CD4-positive, alpha-beta memory T cell (primary cell): ENCODE measurements around the gene ITGA1. TPM values are rescaled to one million over a fixed set of nuclear protein-coding genes. Genes with fewer than 3 reads are reported as not detected.

Experiments used
- CTCF ChIA-PET: fragments of 350-600 bp; sonication (Branson Sonifier 250); formaldehyde crosslinking; loops from one replicate; lab custom pipeline; 2021; ENCODE audit warnings: inconsistent platforms; ENCODE audit not compliant: partially characterized antibody; lab: Charles Lee
- POLR2A ChIA-PET: fragments of 350-600 bp; sonication (Branson Sonifier 250); formaldehyde crosslinking; loops from one replicate; lab custom pipeline; 2021; ENCODE audit not compliant: partially characterized antibody; lab: Charles Lee
- DNase-seq, 5 donors: peaks; one replicate each; pipeline versions ENCODE4 v3.0.0 to v3.0.0-alpha.2; 2020 to 2022; ENCODE audit warnings: mixed read lengths in 1 of 5
- H3K27ac ChIP-seq: one replicate; pipeline ENCODE4 v1.7.0; 2013; ENCODE audit warnings: low read depth, low read length
- H3K27me3 ChIP-seq: 2 replicates; pipeline ENCODE4 v1.7.0; 2013; ENCODE audit warnings: mild to moderate bottlenecking, low read length, moderate library complexity; ENCODE audit not compliant: insufficient read depth
- H3K36me3 ChIP-seq: 2 replicates; pipeline ENCODE4 v1.7.0; 2013; ENCODE audit warnings: mild to moderate bottlenecking, low read length, moderate library complexity; ENCODE audit not compliant: insufficient read depth
- H3K4me1 ChIP-seq: 2 replicates; pipeline ENCODE4 v1.7.0; 2013; ENCODE audit warnings: mild to moderate bottlenecking, low read length, moderate library complexity; ENCODE audit not compliant: insufficient read depth
- H3K4me3 ChIP-seq, 2 donors: one replicate each; pipeline ENCODE4 v1.7.0; 2013; ENCODE audit warnings: low read length in 2 of 2, mild to moderate bottlenecking in 1 of 2
- H3K9me3 ChIP-seq, 2 donors: one replicate each; pipeline ENCODE4 v1.7.0; 2013; ENCODE audit warnings: low read length in 2 of 2, control low read depth in 1 of 2; ENCODE audit not compliant: control insufficient read depth in 1 of 2
- H3K27ac Mint-ChIP-seq, 7 donors: one replicate each; pipeline ENCODE4 v1.8.0; 2020 to 2021; ENCODE audit warnings: mixed read lengths in 7 of 7, mild to moderate bottlenecking in 6 of 7, inconsistent platforms in 3 of 7, moderate library complexity in 3 of 7
- H3K27me3 Mint-ChIP-seq, 2 donors: one replicate each; pipeline ENCODE4 v1.8.0; 2020 to 2021; ENCODE audit warnings: mixed read lengths in 2 of 2
- H3K36me3 Mint-ChIP-seq, 2 donors: one replicate each; pipeline ENCODE4 v1.8.0; 2020 to 2021; ENCODE audit warnings: mixed read lengths in 2 of 2, inconsistent platforms in 1 of 2, mild to moderate bottlenecking in 1 of 2
- H3K4me1 Mint-ChIP-seq, 4 donors: one replicate each; pipeline ENCODE4 v1.8.0; 2020 to 2021; ENCODE audit warnings: mixed read lengths in 4 of 4, mild to moderate bottlenecking in 1 of 4
- H3K4me3 Mint-ChIP-seq, 8 donors: one replicate each; pipeline ENCODE4 v1.8.0; 2020 to 2021; ENCODE audit warnings: mixed read lengths in 8 of 8, mild to moderate bottlenecking in 7 of 8, moderate library complexity in 6 of 8, inconsistent platforms in 3 of 8
- H3K9me3 Mint-ChIP-seq, 8 donors: one replicate each; pipeline ENCODE4 v1.8.0; 2020 to 2021; ENCODE audit warnings: mixed read lengths in 8 of 8, mild to moderate bottlenecking in 5 of 8, inconsistent platforms in 3 of 8, moderate library complexity in 1 of 8
- intact Hi-C: fragments of 100-400 bp; cut with micrococcal nuclease; formaldehyde crosslinking; loops from one replicate; pipeline ENCODE4 v1.15.1; 2023
- polyA plus RNA-seq, 2 donors: library from polyadenylated mRNA; unstranded; fragments of 300-500 nt; fragmentation: Illumina TruSeq; gene quantifications; one replicate each; pipeline ENCODE4 v1.2.3, GENCODE V29; 2021
- total RNA-seq, 2 experiments: library from RNA; stranded (reverse); gene quantifications; one replicate each; pipeline ENCODE4 v1.2.3, GENCODE V29; 2021

Gene ITGA1
- total and polyA plus RNA-seq, 4 experiments from 2014 or later, result 1.9 to 5.8 (median 4.8) TPM

- Histone ChIP-seq H3K4me3 (no peak overlapping the region), H3K4me1 (peaks cover 5% of the 10 kb centered on the region), H3K27ac (no peak overlapping the region), H3K36me3 (no peaks in the 10 kb centered on the region), H3K9me3 (no peaks in the 10 kb centered on the region), H3K27me3 (no peaks in the 10 kb centered on the region)
- H3K27me3 Mint-ChIP-seq, result no peaks in the 10 kb centered on the region
- peak; percentile 41 to 72 (median 67) for DNase-seq
- peak overlapping the region in 7 of 8 donors; percentile 58 to 77 (median 74) for H3K4me3 Mint-ChIP-seq
- H3K36me3 Mint-ChIP-seq, result no peaks in the 10 kb centered on the region
- intact Hi-C loops, result loop anchor here (1.0 to 10.0 kb wide), 6 partner anchors 113 to 1951 kb away; partner anchors contain the start of genes ITGA1 and PELO
- POLR2A ChIA-PET, result interaction anchor here (1.5 kb wide), 1 partner anchor 189 kb away, joined by 4 read pairs; no protein-coding TSS in a partner anchor
- no peaks in the 10 kb centered on the region for H3K9me3 Mint-ChIP-seq
- CTCF ChIA-PET, result interaction anchor here (0.6 to 3.5 kb wide), 37 partner anchors 9 to 260 kb away, joined by 3 to 93 read pairs (median 4); partner anchors contain the start of genes ITGA1 and PELO
- H3K4me1 Mint-ChIP-seq, result peaks cover 0 to 9% (median 2%) of the 10 kb centered on the region in 4 donors
- peak overlapping the region in 1 of 7 donors; percentile 39 for H3K27ac Mint-ChIP-seq
Observed at GRCh38 chr5:52915176-52915875, 127.6 kb downstream of the ITGA1 start.

DNA sequence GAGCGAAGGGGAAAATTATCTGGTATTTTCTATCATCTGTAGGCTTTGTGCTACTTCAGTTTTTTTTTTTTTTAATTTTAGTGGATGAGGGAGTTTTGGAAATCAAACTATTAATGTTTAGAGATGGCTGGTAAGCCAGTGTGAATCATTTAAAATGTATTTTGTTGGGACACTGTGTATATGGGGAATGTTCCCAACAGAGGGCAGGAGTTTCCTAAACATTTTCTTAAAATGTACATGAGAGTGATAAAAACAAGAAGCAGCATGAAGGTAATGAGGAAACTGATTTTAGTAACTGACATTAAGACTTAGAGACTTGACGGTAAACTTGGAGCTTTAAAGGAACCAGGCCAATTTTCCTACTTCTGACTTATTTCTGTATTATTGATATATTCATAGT is 133.2 kb downstream of the ITGA1 start:
- Histone ChIP-seq H3K27ac (no peak overlapping the region), H3K4me3 (no peak overlapping the region), H3K9me3 (no peaks in the 10 kb centered on the region), H3K27me3 (no peaks in the 10 kb centered on the region), H3K4me1 (no peaks in the 10 kb centered on the region), H3K36me3 (no peaks in the 10 kb centered on the region)
- ChIA-PET POLR2A (no interaction called here), CTCF (interaction anchor here (0.8 to 1.6 kb wide), 3 partner anchors 230 to 265 kb away, joined by 3 to 4 read pairs (median 4); no protein-coding TSS in a partner anchor)
- no peaks in the 10 kb centered on the region for H3K9me3 Mint-ChIP-seq
- H3K27me3 Mint-ChIP-seq, result peaks cover 2 to 4% of the 10 kb centered on the region in 2 donors
- DNase-seq, result no peak
- H3K27ac Mint-ChIP-seq, result no peak overlapping the region
- intact Hi-C loops, result no loop called here
- peaks cover 0 to 2% (median 0%) of the 10 kb centered on the region in 4 donors for H3K4me1 Mint-ChIP-seq
- H3K36me3 Mint-ChIP-seq, result peaks cover 0 to 4% of the 10 kb centered on the region in 2 donors
- no peak overlapping the region for H3K4me3 Mint-ChIP-seq

GRCh38 chr5:52922384-52922783 is 134.7 kb downstream of the ITGA1 start:
- H3K4me3 ChIP-seq, result no peak overlapping the region
- no peaks in the 10 kb centered on the region for H3K9me3 ChIP-seq
- Mint-ChIP-seq H3K4me3 (no peak overlapping the region), H3K27ac (no peak overlapping the region), H3K27me3 (peaks cover 2 to 4% of the 10 kb centered on the region in 2 donors), H3K4me1 (peaks cover 0 to 2% (median 0%) of the 10 kb centered on the region in 4 donors), H3K36me3 (peaks cover 0 to 9% of the 10 kb centered on the region in 2 donors), H3K9me3 (no peaks in the 10 kb centered on the region)
- no peak overlapping the region for H3K27ac ChIP-seq
- no peak for DNase-seq
- no peaks in the 10 kb centered on the region for H3K27me3 ChIP-seq
- no peaks in the 10 kb centered on the region for H3K36me3 ChIP-seq
- H3K4me1 ChIP-seq, result no peaks in the 10 kb centered on the region
- ChIA-PET CTCF (interaction anchor here (1.2 to 1.6 kb wide), 2 partner anchors 258 to 267 kb away, joined by 3 to 4 read pairs; no protein-coding TSS in a partner anchor), POLR2A (no interaction called here)
- intact Hi-C loops, result no loop called here

DNA sequence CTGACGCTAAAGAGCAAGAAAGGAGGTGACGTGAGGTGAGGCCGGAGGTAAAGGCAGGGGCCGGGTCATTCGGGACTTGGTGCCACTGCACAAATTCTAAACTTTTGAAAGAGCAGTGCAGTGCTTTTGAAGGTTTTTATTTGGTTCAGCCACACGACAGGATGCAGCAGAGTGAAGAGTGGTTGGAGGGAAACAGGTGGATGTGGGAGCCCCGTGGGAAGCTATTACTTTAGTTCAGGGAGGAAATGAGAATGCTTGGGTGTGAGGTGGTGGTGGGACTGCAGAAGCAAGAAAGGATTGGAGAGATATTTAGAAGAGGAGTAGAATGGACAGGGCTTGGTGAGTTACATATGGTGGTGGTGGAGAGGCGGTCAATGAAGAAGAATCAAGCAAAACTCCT is 136.7 kb downstream of the ITGA1 start:
- POLR2A ChIA-PET, result no interaction called here
- Histone ChIP-seq H3K27me3 (no peaks in the 10 kb centered on the region), H3K4me3 (no peak overlapping the region), H3K9me3 (no peaks in the 10 kb centered on the region), H3K4me1 (no peaks in the 10 kb centered on the region), H3K27ac (no peak overlapping the region), H3K36me3 (no peaks in the 10 kb centered on the region)
- CTCF ChIA-PET, result interaction anchor here (1.0 to 1.6 kb wide), 2 partner anchors 9 to 10 kb away, joined by 3 to 6 read pairs; no protein-coding TSS in a partner anchor
- peaks cover 2 to 4% of the 10 kb centered on the region in 2 donors for H3K27me3 Mint-ChIP-seq
- H3K36me3 Mint-ChIP-seq, result peaks cover 0 to 11% of the 10 kb centered on the region in 2 donors
- peak overlapping the region in 1 of 7 donors; percentile 52 for H3K27ac Mint-ChIP-seq
- no peak for DNase-seq
- peaks cover 0 to 2% (median 0%) of the 10 kb centered on the region in 4 donors for H3K4me1 Mint-ChIP-seq
- no peak overlapping the region for H3K4me3 Mint-ChIP-seq
- no peaks in the 10 kb centered on the region for H3K9me3 Mint-ChIP-seq
- intact Hi-C loops, result no loop called here

GRCh38 chr5:52925001-52925400 is 137.3 kb downstream of the ITGA1 start:
- H3K4me1 Mint-ChIP-seq, result peaks cover 0 to 2% (median 0%) of the 10 kb centered on the region in 4 donors
- POLR2A ChIA-PET, result no interaction called here
- no peak for DNase-seq
- H3K36me3 Mint-ChIP-seq, result peaks cover 0 to 11% of the 10 kb centered on the region in 2 donors
- CTCF ChIA-PET, result interaction anchor here (0.6 to 1.6 kb wide), 3 partner anchors 8 to 10 kb away, joined by 3 to 6 read pairs (median 3); no protein-coding TSS in a partner anchor
- H3K4me1 ChIP-seq, result no peaks in the 10 kb centered on the region
- no peaks in the 10 kb centered on the region for H3K36me3 ChIP-seq
- H3K27ac ChIP-seq, result no peak overlapping the region
- peaks cover 2 to 4% of the 10 kb centered on the region in 2 donors for H3K27me3 Mint-ChIP-seq
- H3K27ac Mint-ChIP-seq, result no peak overlapping the region
- no peaks in the 10 kb centered on the region for H3K9me3 Mint-ChIP-seq
- no peaks in the 10 kb centered on the region for H3K27me3 ChIP-seq
- no peak overlapping the region for H3K4me3 Mint-ChIP-seq
- no peaks in the 10 kb centered on the region for H3K9me3 ChIP-seq
- intact Hi-C loops, result no loop called here
- H3K4me3 ChIP-seq, result no peak overlapping the region

GRCh38 chr5:52928689-52929088 is 141.0 kb downstream of the ITGA1 start:
- Histone ChIP-seq H3K36me3 (no peaks in the 10 kb centered on the region), H3K27ac (no peak overlapping the region), H3K27me3 (no peaks in the 10 kb centered on the region), H3K4me3 (no peak overlapping the region), H3K9me3 (no peaks in the 10 kb centered on the region), H3K4me1 (no peaks in the 10 kb centered on the region)
- Mint-ChIP-seq H3K27ac (no peak overlapping the region), H3K36me3 (peaks cover 0 to 16% of the 10 kb centered on the region in 2 donors), H3K9me3 (no peaks in the 10 kb centered on the region), H3K27me3 (peaks cover 2 to 4% of the 10 kb centered on the region in 2 donors), H3K4me3 (no peak overlapping the region), H3K4me1 (peaks cover 0 to 2% (median 0%) of the 10 kb centered on the region in 4 donors)
- POLR2A ChIA-PET, result no interaction called here
- intact Hi-C loops, result no loop called here
- no peak for DNase-seq
- CTCF ChIA-PET, result interaction anchor here (0.9 kb wide), 1 partner anchor 19 kb away, joined by 3 read pairs; no protein-coding TSS in a partner anchor

- CTCF ChIA-PET, result interaction anchor here (1.4 to 1.9 kb wide), 3 partner anchors 10 to 245 kb away, joined by 3 to 5 read pairs (median 4); no protein-coding TSS in a partner anchor
- Mint-ChIP-seq H3K4me3 (no peak overlapping the region), H3K36me3 (no peaks in the 10 kb centered on the region), H3K27me3 (no peaks in the 10 kb centered on the region), H3K27ac (no peak overlapping the region), H3K9me3 (no peaks in the 10 kb centered on the region), H3K4me1 (no peaks in the 10 kb centered on the region)
- POLR2A ChIA-PET, result no interaction called here
- intact Hi-C loops, result no loop called here
- H3K27me3 ChIP-seq, result no peaks in the 10 kb centered on the region
- no peaks in the 10 kb centered on the region for H3K4me1 ChIP-seq
- no peak overlapping the region for H3K4me3 ChIP-seq
- no peak overlapping the region for H3K27ac ChIP-seq
- no peak for DNase-seq
- no peaks in the 10 kb centered on the region for H3K9me3 ChIP-seq
- no peaks in the 10 kb centered on the region for H3K36me3 ChIP-seq
Observed at GRCh38 chr5:52938226-52938625, 150.5 kb downstream of the ITGA1 start.
